Measurements from ENCODE around the gene RPL38.

Gene RPL38

DNA sequence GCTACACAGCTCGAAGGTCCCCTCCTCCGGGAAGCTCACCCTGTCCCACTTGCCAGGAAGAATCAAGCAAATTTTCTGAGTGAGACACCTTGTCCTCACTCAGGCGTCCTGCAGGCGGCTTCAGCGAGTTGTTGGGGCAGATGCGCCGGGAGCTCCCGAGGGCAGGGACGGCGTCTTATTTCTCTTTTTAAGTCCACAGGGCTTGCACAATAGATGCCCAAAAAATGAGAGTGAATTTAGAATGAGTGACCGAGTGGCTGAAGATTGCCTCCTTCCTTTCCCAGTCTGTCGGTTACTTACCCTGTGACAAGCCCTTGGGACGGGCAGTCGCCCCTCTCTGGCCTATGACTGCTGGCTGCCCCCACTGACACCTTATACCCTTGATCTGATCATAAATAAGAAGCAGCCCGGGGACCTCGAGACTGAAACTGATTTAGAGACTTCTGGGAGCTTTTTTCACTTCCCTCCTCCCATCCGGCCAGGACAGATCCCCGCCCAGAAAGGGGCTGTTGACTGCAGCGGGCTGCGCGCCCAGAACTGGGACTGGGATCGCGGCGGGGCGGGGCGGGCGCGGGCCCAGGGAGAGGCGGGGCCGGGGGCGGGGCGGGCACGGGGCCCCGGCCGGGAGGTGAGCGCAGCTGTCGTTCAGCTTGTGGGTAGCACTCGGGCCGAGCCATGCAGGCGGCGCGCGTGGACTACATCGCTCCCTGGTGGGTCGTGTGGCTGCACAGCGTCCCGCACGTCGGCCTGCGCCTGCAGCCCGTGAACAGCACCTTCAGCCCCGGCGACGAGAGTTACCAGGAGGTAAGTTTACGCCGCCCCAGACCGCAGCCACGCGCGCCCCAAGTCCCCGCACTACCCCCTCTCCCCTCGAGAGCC is 9.7 kb downstream of the RPL38 start, which contains the start of gene TTYH2:
TTYH2 (plus strand) TSS at position 659 of the 879 bp plus-strand sequence; CDS start at position 676, 17 bp downstream.
- Histone ChIP-seq H3K9ac (ENCODE audit: low read length) (no peak within 1 kb of the TSS), H3K9me3 (ENCODE audit: insufficient read depth, low read length) (no peaks in the 10 kb centered on the region), H3K4me2 (ENCODE audit: low read depth, low read length, poor library complexity, severe bottlenecking) (peak within 1 kb of the TSS; percentile 45), H2AFZ (ENCODE audit: low read depth, low read length, severe bottlenecking) (no peak within 1 kb of the TSS), H3K36me3 (ENCODE audit: low read length) (peaks cover 4% of the 10 kb centered on the region; the same call in 1 of the 2 replicates), H3K4me3 (ENCODE audit: insufficient read depth, low read length, poor library complexity, severe bottlenecking) (peak within 1 kb of the TSS; percentile 15), H3K79me2 (ENCODE audit: insufficient read depth, low read length) (no peaks in the 10 kb centered on the region), H3K27me3 (ENCODE audit: low read length) (no peaks in the 10 kb centered on the region), H3K27ac (ENCODE audit: low read depth, low read length) (no peak within 1 kb of the TSS), H3F3A (ENCODE audit: insufficient read depth) (peaks cover 31% of the 10 kb centered on the region), H4K20me1 (ENCODE audit: low read depth, low read length) (peaks cover 14% of the 10 kb centered on the region; the same call in 1 of the 2 replicates), H3K9me2 (replicated peaks; ENCODE audit: insufficient read depth, low read length) (no peaks in the 10 kb centered on the region)
- TF ChIP-seq, protein P1, sequence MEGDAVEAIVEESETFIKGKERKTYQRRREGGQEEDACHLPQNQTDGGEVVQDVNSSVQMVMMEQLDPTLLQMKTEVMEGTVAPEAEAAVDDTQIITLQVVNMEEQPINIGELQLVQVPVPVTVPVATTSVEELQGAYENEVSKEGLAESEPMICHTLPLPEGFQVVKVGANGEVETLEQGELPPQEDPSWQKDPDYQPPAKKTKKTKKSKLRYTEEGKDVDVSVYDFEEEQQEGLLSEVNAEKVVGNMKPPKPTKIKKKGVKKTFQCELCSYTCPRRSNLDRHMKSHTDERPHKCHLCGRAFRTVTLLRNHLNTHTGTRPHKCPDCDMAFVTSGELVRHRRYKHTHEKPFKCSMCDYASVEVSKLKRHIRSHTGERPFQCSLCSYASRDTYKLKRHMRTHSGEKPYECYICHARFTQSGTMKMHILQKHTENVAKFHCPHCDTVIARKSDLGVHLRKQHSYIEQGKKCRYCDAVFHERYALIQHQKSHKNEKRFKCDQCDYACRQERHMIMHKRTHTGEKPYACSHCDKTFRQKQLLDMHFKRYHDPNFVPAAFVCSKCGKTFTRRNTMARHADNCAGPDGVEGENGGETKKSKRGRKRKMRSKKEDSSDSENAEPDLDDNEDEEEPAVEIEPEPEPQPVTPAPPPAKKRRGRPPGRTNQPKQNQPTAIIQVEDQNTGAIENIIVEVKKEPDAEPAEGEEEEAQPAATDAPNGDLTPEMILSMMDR (IDR thresholded peaks at IDR 0.05; ENCODE audit: insufficient read depth, low read length, poor library complexity, severe bottlenecking), result no peak
- TF ChIP-seq EZH2phosphoT487 (conservative IDR thresholded peaks at IDR 0.05; ENCODE audit: low read length), result no peak

DNA sequence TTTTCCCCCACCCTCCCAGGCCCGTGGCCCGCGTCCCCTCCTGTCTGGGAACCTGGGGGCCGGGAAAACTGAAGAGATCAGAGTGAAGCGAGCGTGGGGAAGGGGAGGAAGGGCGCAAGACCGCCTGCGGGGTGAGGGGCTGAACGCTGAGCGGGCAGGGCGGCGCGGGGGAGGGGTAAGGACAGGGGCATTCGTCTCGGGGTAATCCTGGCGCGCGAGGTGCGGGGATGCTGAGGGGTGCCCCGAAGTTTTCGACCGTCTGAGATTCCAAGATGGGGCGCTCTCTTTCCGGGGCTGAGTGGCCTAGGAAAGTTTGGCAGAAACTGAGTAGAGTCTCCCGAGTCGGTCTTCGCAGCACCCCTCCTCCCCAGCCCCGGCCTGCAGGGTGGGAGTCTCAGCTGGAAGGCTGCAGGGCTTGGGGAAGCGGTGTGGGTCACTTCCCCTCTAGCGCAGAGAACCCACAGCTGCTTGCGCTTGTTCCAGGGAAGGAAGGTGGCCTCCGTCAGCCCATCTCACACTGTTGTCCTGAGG is 10.4 kb downstream of the RPL38 start:
- Histone ChIP-seq H3K27me3 (ENCODE audit: low read length) (no peaks in the 10 kb centered on the region), H3K79me2 (ENCODE audit: insufficient read depth, low read length) (no peaks in the 10 kb centered on the region), H3K9ac (ENCODE audit: low read length) (no peak overlapping the region), H3K4me3 (ENCODE audit: insufficient read depth, low read length, poor library complexity, severe bottlenecking) (peak overlapping the region; percentile 15), H4K20me1 (ENCODE audit: low read depth, low read length) (peaks cover 9% of the 10 kb centered on the region; the same call in 1 of the 2 replicates), H3K36me3 (ENCODE audit: low read length) (peaks cover 3% of the 10 kb centered on the region; the same call in 1 of the 2 replicates), H3K9me3 (ENCODE audit: insufficient read depth, low read length) (no peaks in the 10 kb centered on the region), H2AFZ (ENCODE audit: low read depth, low read length, severe bottlenecking) (no peak overlapping the region), H3K9me2 (replicated peaks; ENCODE audit: insufficient read depth, low read length) (no peaks in the 10 kb centered on the region), H3K27ac (ENCODE audit: low read depth, low read length) (no peak overlapping the region), H3K4me2 (ENCODE audit: low read depth, low read length, poor library complexity, severe bottlenecking) (peak overlapping the region; percentile 45), H3F3A (ENCODE audit: insufficient read depth) (peaks cover 24% of the 10 kb centered on the region)
- TF ChIP-seq, protein P1 (IDR thresholded peaks at IDR 0.05; ENCODE audit: insufficient read depth, low read length, poor library complexity, severe bottlenecking), result no peak
- no peak for TF ChIP-seq EZH2phosphoT487 (conservative IDR thresholded peaks at IDR 0.05; ENCODE audit: low read length)

DNA sequence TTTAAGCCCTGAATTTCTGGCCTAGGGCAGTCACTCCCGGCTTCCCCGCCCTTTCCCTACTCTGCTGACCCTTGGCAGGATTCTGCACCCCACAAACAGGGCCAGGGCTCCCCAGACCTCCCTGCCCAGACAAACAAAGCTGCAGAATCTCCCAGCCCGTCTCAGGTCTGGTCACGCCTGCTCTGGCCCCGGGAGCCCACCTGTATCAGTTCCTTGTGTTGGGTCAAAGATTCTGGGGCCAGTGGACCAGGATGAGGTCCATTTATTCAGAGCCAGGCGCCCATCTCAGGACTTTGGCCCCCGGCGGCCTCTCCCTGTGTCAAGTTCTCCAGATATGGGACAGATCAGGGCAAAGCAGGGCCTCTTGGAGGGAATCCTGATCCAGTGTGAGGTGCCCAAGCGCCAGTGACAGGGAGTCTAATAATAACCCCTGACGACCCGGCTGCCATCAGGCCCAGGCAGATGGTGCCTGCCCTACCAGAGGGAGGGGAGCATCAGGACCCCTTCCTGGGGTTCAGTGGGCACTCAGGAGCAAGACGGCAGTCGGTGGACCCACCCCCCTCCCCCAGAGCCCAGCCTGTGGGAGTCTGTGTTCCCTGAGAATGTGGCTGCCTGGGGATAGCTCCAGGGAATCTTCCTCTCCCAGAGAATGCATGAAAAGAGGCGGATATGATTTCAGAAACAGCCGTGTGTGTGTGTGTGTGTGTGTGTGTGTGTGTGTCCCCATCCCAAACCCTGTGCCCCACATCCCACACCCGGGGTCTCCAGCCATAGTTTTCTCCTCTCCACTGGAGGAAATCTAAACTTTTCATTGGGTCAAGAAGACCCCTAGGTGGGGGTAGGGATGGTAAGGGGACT is 11.2 kb downstream of the RPL38 start:
- TF ChIP-seq, protein P1 (IDR thresholded peaks at IDR 0.05; ENCODE audit: insufficient read depth, low read length, poor library complexity, severe bottlenecking), result no peak
- TF ChIP-seq EZH2phosphoT487 (conservative IDR thresholded peaks at IDR 0.05; ENCODE audit: low read length), result no peak
- no peak overlapping the region for H3K4me3 ChIP-seq (ENCODE audit: insufficient read depth, low read length, poor library complexity, severe bottlenecking)
- peaks cover 17% of the 10 kb centered on the region for H3F3A ChIP-seq (ENCODE audit: insufficient read depth)
- peaks cover 6% of the 10 kb centered on the region; the same call in 1 of the 2 replicates for H4K20me1 ChIP-seq (ENCODE audit: low read depth, low read length)
- no peak overlapping the region for H2AFZ ChIP-seq (ENCODE audit: low read depth, low read length, severe bottlenecking)
- H3K27me3 ChIP-seq (ENCODE audit: low read length), result no peaks in the 10 kb centered on the region
- no peaks in the 10 kb centered on the region for H3K9me2 ChIP-seq (replicated peaks; ENCODE audit: insufficient read depth, low read length)
- no peaks in the 10 kb centered on the region for H3K36me3 ChIP-seq (ENCODE audit: low read length)
- no peak overlapping the region for H3K4me2 ChIP-seq (ENCODE audit: low read depth, low read length, poor library complexity, severe bottlenecking)
- no peak overlapping the region for H3K9ac ChIP-seq (ENCODE audit: low read length)
- no peaks in the 10 kb centered on the region for H3K79me2 ChIP-seq (ENCODE audit: insufficient read depth, low read length)
- no peaks in the 10 kb centered on the region for H3K9me3 ChIP-seq (ENCODE audit: insufficient read depth, low read length)
- H3K27ac ChIP-seq (ENCODE audit: low read depth, low read length), result no peak overlapping the region

Data from SU-DHL-6 (cell line).